Activated CD4-positive, alpha-beta T cell treated with anti-CD3 and anti-CD28 coated beads for 36 hours (primary cell): ENCODE results near the gene SH3PXD2B. TPM values are rescaled to one million over a fixed set of nuclear protein-coding genes. Genes with fewer than 3 reads are reported as not detected.
"Not testable (repeated sequence)": the region's sequence is repeated elsewhere in the genome, so short reads cannot be mapped to it uniquely, and the experiment has no call there.

ENCODE experiments used
- ATAC-seq: fragments of 200-7000 bp; cut with Tn5 transposase; one replicate; pipeline ENCODE4 v1.10.0; 2021; ENCODE audit warnings: mild to moderate bottlenecking, moderate library complexity
- CTCF ChIA-PET: fragments of 350-600 bp; sonication (Branson Sonifier 250); formaldehyde crosslinking; loops from one replicate; lab custom pipeline; 2021; ENCODE audit warnings: antibody characterized with exemption; lab: Charles Lee
- POLR2A ChIA-PET: fragments of 350-600 bp; sonication (Branson Sonifier 250); formaldehyde crosslinking; loops from one replicate; lab custom pipeline; 2021; ENCODE audit warnings: antibody characterized with exemption, inconsistent platforms; lab: Charles Lee
- DNase-seq: peaks from one replicate; pipeline ENCODE4 v3.0.0-alpha.2; 2020
- H3K27ac Mint-ChIP-seq: one replicate; pipeline ENCODE4 v1.8.0; 2021; ENCODE audit warnings: mixed read lengths
- H3K27me3 Mint-ChIP-seq: one replicate; pipeline ENCODE4 v1.8.0; 2021; ENCODE audit warnings: mixed read lengths
- H3K36me3 Mint-ChIP-seq: one replicate; pipeline ENCODE4 v1.8.0; 2021; ENCODE audit warnings: low read depth, mixed read lengths
- H3K4me1 Mint-ChIP-seq: one replicate; pipeline ENCODE4 v1.8.0; 2021; ENCODE audit warnings: mixed read lengths
- H3K4me3 Mint-ChIP-seq: one replicate; pipeline ENCODE4 v1.8.0; 2021; ENCODE audit warnings: mild to moderate bottlenecking, moderate library complexity, mixed read lengths
- H3K9me3 Mint-ChIP-seq: one replicate; pipeline ENCODE4 v1.8.0; 2021; ENCODE audit warnings: low read depth, mixed read lengths
- intact Hi-C, 2 experiments: fragments of 100-400 bp; cut with DNase I in 1 of 2; cut with micrococcal nuclease in 1 of 2; formaldehyde crosslinking; loops; one replicate each; pipeline versions ENCODE4 v1.14.2 to v1.15.1; 2022 to 2024; cut with DNase I, micrococcal nuclease
- total RNA-seq, 2 experiments: library from RNA; stranded (reverse); gene quantifications; one replicate each; pipeline ENCODE4 v1.2.3, GENCODE V29; 2021

Gene SH3PXD2B
- total RNA-seq, 2 experiments from 2014 or later: 1.3 to 1.8 TPM

DNA sequence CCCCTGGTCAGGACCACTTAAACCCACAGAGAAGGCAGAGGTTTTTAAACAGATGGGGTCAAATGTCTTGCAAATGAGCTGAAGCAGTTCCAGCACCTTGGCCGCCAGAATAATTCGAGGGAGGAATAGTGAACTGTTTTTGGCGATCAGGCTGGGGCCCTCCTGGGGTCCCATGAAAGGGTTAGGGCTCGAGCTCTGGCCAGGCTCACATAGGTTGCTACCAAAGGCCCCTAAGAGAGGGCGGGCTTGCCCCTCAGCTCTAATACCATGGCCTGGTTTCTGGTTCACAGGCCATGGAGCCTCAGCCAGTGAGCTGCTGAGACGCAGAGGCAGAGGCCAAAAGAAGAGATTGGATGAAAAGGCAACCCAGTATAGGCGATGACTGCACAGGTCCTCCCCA, 96.0 kb downstream of the SH3PXD2B start:
- H3K27ac Mint-ChIP-seq: no peak overlapping the region
- ChIA-PET POLR2A (no interaction called here), CTCF (interaction anchor here (0.7 to 1.1 kb wide), 2 partner anchors 13 to 93 kb away, joined by 3 read pairs; no protein-coding TSS in a partner anchor)
- peaks cover 1% of the 10 kb centered on the region for H3K9me3 Mint-ChIP-seq
- DNase-seq (no peak), ATAC-seq (no peak)
- H3K36me3 Mint-ChIP-seq: no peaks in the 10 kb centered on the region
- H3K4me1 Mint-ChIP-seq: peaks cover 8% of the 10 kb centered on the region
- intact Hi-C loops: no loop called here
- H3K4me3 Mint-ChIP-seq: no peak overlapping the region
- H3K27me3 Mint-ChIP-seq: peaks cover 2% of the 10 kb centered on the region

GRCh38 chr5:172356527-172356926, 97.8 kb downstream of the SH3PXD2B start:
- Mint-ChIP-seq H3K4me1 (peaks cover 3% of the 10 kb centered on the region), H3K4me3 (no peak overlapping the region), H3K36me3 (no peaks in the 10 kb centered on the region), H3K9me3 (no peaks in the 10 kb centered on the region), H3K27me3 (no peaks in the 10 kb centered on the region), H3K27ac (no peak overlapping the region)
- ChIA-PET POLR2A (no interaction called here), CTCF (no interaction called here)
- DNase-seq (no peak), ATAC-seq (no peak)
- intact Hi-C loops: no loop called here

- no peaks in the 10 kb centered on the region for H3K27me3 Mint-ChIP-seq
- no peak for DNase-seq
- CTCF ChIA-PET: no interaction called here
- POLR2A ChIA-PET: no interaction called here
- H3K27ac Mint-ChIP-seq: no peak overlapping the region
- no peaks in the 10 kb centered on the region for H3K9me3 Mint-ChIP-seq
- no peaks in the 10 kb centered on the region for H3K4me1 Mint-ChIP-seq
- no peak for ATAC-seq
- H3K36me3 Mint-ChIP-seq: no peaks in the 10 kb centered on the region
- H3K4me3 Mint-ChIP-seq: no peak overlapping the region
- intact Hi-C loops: no loop called here
Observed at GRCh38 chr5:172356047-172356446, 98.3 kb downstream of the SH3PXD2B start.

DNA sequence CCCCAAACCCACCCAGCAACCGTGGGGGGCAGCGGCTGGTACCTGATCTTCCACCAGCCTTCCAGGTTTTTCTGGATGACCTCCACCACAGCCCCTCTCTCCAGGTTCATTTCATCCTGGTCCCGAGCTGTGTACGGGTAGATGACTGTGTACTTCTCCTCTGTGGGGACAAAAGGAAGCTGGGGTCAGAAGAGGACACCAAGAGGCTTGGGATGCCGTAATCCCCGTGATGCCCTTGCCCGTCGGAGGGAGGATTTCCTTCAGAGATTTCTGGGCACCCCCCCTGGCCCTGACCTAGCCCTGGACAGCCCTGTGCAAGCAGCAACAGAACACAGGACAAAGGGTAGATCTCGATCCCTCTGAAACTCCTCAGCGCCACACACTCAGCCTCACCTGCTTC, 100.5 kb downstream of the SH3PXD2B start:
- Mint-ChIP-seq H3K4me1 (no peaks in the 10 kb centered on the region), H3K4me3 (no peak overlapping the region), H3K9me3 (no peaks in the 10 kb centered on the region), H3K27me3 (no peaks in the 10 kb centered on the region), H3K36me3 (no peaks in the 10 kb centered on the region), H3K27ac (no peak overlapping the region)
- POLR2A ChIA-PET: no interaction called here
- DNase-seq: no peak
- ATAC-seq: no peak
- intact Hi-C loops: no loop called here
- CTCF ChIA-PET: interaction anchor here (0.6 kb wide), 1 partner anchor 331 kb away, joined by 3 read pairs; no protein-coding TSS in a partner anchor

GRCh38 chr5:172353271-172353812, 101.0 kb downstream of the SH3PXD2B start:
- Mint-ChIP-seq H3K27me3 (no peaks in the 10 kb centered on the region), H3K27ac (no peak overlapping the region), H3K4me1 (no peaks in the 10 kb centered on the region), H3K9me3 (no peaks in the 10 kb centered on the region), H3K4me3 (no peak overlapping the region), H3K36me3 (no peaks in the 10 kb centered on the region)
- DNase-seq: no peak
- no peak for ATAC-seq
- intact Hi-C loops: no loop called here
- POLR2A ChIA-PET: no interaction called here
- CTCF ChIA-PET: no interaction called here

- POLR2A ChIA-PET, H3K4me3 Mint-ChIP-seq, ATAC-seq, intact Hi-C loops, DNase-seq, H3K36me3 Mint-ChIP-seq, H3K4me1 Mint-ChIP-seq, H3K27me3 Mint-ChIP-seq, CTCF ChIA-PET, H3K9me3 Mint-ChIP-seq, H3K27ac Mint-ChIP-seq: not testable (repeated sequence)
Observed at GRCh38 chr5:172352526-172352925, 101.8 kb downstream of the SH3PXD2B start.

DNA sequence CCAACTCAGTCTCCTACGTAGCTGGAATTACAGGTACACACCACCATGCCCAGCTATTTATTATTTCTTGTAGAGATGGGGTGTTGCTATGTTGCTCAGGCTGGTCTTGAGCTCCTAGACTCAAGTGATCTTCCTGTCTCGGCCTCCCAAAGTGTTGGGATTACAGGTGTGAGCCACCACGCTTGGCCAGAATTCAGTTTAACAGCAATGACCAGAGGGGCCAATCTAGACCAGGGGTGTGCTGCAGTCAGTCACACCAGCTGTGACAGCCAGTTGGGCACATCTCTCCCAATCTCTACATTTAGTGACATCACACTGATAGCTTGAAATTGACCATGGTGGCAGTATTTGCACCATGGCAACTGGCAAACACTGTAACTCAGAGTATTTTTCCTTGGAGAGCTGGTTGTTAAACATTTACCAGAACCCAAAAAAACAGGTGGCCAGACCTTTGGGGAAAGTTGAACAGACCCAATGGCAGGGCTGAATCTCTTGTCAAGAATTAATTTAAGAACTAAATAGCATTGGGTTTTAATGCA, 103.0 kb downstream of the SH3PXD2B start:
- Mint-ChIP-seq H3K4me3 (no peak overlapping the region), H3K27ac (no peak overlapping the region)
- intact Hi-C loops: no loop called here

DNA sequence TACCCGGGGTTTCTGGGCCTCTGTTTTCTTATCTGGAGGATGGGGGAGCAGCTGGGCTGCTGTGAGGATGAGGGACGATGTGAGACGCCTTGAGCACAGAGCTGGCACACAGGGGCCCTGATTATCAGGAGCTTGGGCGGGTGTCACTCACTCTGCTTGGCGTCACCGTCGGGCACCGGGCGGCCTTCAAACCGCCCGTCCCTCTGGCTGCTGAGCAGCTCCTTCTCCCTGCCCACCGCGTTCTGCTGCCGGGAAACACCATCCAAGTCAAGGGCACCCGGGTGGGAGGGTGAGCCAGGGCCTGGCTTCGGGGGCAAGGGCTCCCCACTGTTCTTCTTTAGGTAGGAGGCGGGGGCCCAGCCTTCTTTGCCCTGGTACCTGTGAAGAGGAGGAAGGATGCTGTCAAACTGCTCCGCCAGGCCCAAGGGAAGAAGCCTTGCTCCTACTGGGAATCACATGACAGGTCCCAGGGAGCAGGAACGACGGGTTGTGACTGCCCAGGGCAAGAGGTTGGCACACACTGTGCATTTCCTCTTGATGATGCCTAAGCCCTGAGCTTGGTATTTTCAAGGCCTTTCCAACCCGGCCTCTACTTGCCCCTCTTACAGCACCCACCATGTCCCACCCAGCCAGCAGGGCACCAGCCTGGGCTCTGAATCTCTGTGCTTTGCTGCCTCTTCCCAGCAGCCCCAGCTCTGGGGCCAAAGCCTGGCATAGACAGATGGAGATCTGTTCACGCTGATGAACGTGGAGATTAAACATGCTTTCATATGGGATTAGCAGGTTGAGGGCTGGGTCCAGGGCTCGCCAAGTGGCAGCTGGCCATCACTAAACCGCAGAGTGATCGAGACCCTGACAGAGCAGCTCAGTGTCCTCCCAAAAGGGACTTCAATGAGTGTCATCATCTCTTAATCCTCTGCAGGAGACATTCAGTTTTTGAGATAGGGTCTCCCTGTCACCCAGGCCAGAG, 103.8 kb downstream of the SH3PXD2B start:
- intact Hi-C loops: no loop called here
- Mint-ChIP-seq H3K4me1 (no peaks in the 10 kb centered on the region), H3K4me3 (no peak overlapping the region), H3K27me3 (no peaks in the 10 kb centered on the region), H3K27ac (no peak overlapping the region), H3K36me3 (no peaks in the 10 kb centered on the region), H3K9me3 (no peaks in the 10 kb centered on the region)
- CTCF ChIA-PET: interaction anchor here (0.8 kb wide), 1 partner anchor 101 kb away, joined by 3 read pairs; no protein-coding TSS in a partner anchor
- ATAC-seq (no peak), DNase-seq (no peak)
- POLR2A ChIA-PET: interaction anchor here (0.6 kb wide), 1 partner anchor 292 kb away, joined by 3 read pairs; no protein-coding TSS in a partner anchor

More for the DNA sequence above, 103.0 kb downstream of the SH3PXD2B start:
- Mint-ChIP-seq H3K27me3 (no peaks in the 10 kb centered on the region), H3K36me3 (no peaks in the 10 kb centered on the region), H3K9me3 (no peaks in the 10 kb centered on the region), H3K4me1 (no peaks in the 10 kb centered on the region)
- ChIA-PET POLR2A (no interaction called here), CTCF (no interaction called here)
- DNase-seq (no peak), ATAC-seq (no peak)

GRCh38 chr5:172348733-172349132, 105.6 kb downstream of the SH3PXD2B start:
- ATAC-seq, H3K27ac Mint-ChIP-seq, H3K4me1 Mint-ChIP-seq, H3K9me3 Mint-ChIP-seq, DNase-seq, H3K27me3 Mint-ChIP-seq, POLR2A ChIA-PET, H3K36me3 Mint-ChIP-seq, intact Hi-C loops, H3K4me3 Mint-ChIP-seq: not testable (repeated sequence)
- CTCF ChIA-PET: interaction anchor here (0.7 to 1.1 kb wide), 2 partner anchors 16 to 47 kb away, joined by 3 to 4 read pairs; no protein-coding TSS in a partner anchor

- Mint-ChIP-seq H3K27me3 (no peaks in the 10 kb centered on the region), H3K9me3 (no peaks in the 10 kb centered on the region), H3K27ac (no peak overlapping the region), H3K36me3 (no peaks in the 10 kb centered on the region), H3K4me3 (no peak overlapping the region), H3K4me1 (no peaks in the 10 kb centered on the region)
- intact Hi-C loops: no loop called here
- DNase-seq (no peak), ATAC-seq (no peak)
- ChIA-PET POLR2A (no interaction called here), CTCF (interaction anchor here (0.5 to 1.1 kb wide), 2 partner anchors 48 to 103 kb away, joined by 3 to 4 read pairs; no protein-coding TSS in a partner anchor)
Observed at GRCh38 chr5:172348084-172348483, 106.2 kb downstream of the SH3PXD2B start.

GRCh38 chr5:172347496-172348052, 106.8 kb downstream of the SH3PXD2B start:
- H3K27me3 Mint-ChIP-seq: no peaks in the 10 kb centered on the region
- no peak for DNase-seq
- no peaks in the 10 kb centered on the region for H3K9me3 Mint-ChIP-seq
- no peak overlapping the region for H3K27ac Mint-ChIP-seq
- ATAC-seq: no peak
- no peaks in the 10 kb centered on the region for H3K36me3 Mint-ChIP-seq
- H3K4me3 Mint-ChIP-seq: no peak overlapping the region
- H3K4me1 Mint-ChIP-seq: no peaks in the 10 kb centered on the region
- intact Hi-C loops: no loop called here
- CTCF ChIA-PET: interaction anchor here (0.5 to 1.4 kb wide), 3 partner anchors 40 to 104 kb away, joined by 3 to 4 read pairs (median 3); no protein-coding TSS in a partner anchor
- POLR2A ChIA-PET: no interaction called here
